Measurements from ENCODE around the gene SPON1. TPM values are rescaled to one million over a fixed set of nuclear protein-coding genes. Genes with fewer than 3 reads are reported as not detected.

Gene SPON1
- total and polyA plus RNA-seq, 2 experiments from 2014 or later = 2.9 to 6.4 TPM

- TF ChIP-seq REST (IDR thresholded peaks at IDR 0.05; ENCODE audit: unreplicated experiment) = no peak
- no peak for TF ChIP-seq POLR2AphosphoS5 (IDR thresholded peaks at IDR 0.05; ENCODE audit: low read depth)
- no peak for TF ChIP-seq ETS1 (IDR thresholded peaks at IDR 0.05)
- no peak for TF ChIP-seq EZH2phosphoT487 (IDR thresholded peaks at IDR 0.05; ENCODE audit: unreplicated experiment)
- TF ChIP-seq CREB1 (CRISPR knock-in tag; IDR thresholded peaks at IDR 0.05; ENCODE audit: low read depth) = no peak
Measured at GRCh38 chr11:14235701-14236100, 273.2 kb downstream of the SPON1 start (continued).

GRCh38 chr11:14237444-14237961 lies 275.0 kb downstream of the SPON1 start:
- H3K9me2 ChIP-seq (ENCODE audit: insufficient read depth) = no peaks in the 10 kb centered on the region
- H3K27ac ChIP-seq (ENCODE audit: low read depth) = no peak overlapping the region
- H3K27me3 ChIP-seq (ENCODE audit: insufficient read depth) = no peaks in the 10 kb centered on the region
- no peak for TF ChIP-seq ZNF462 (CRISPR knock-in tag; IDR thresholded peaks at IDR 0.05)
- no peak for TF ChIP-seq ZNF331 (CRISPR knock-in tag; IDR thresholded peaks at IDR 0.05; ENCODE audit: low read depth)
- no peak for TF ChIP-seq ZNF114 (CRISPR knock-in tag; IDR thresholded peaks at IDR 0.05)
- no peak for TF ChIP-seq JUNB (IDR thresholded peaks at IDR 0.05; ENCODE audit: unreplicated experiment)
- no peak for TF ChIP-seq REST (IDR thresholded peaks at IDR 0.05; ENCODE audit: unreplicated experiment)
- TF ChIP-seq CREB1 (CRISPR knock-in tag; IDR thresholded peaks at IDR 0.05; ENCODE audit: low read depth) = no peak
- TF ChIP-seq STAT1 (IDR thresholded peaks at IDR 0.05; ENCODE audit: unreplicated experiment) = no peak
- no peaks in the 10 kb centered on the region for H3K36me3 Mint-ChIP-seq (ENCODE audit: low read depth)
- H3K4me1 Mint-ChIP-seq = peaks cover 6% of the 10 kb centered on the region
- peak overlapping the region; percentile 38; the same call in 1 of the 2 replicates for H2AFZ ChIP-seq
- no peak for ATAC-seq
- no peaks in the 10 kb centered on the region for H3K9me3 Mint-ChIP-seq
- DNase-seq (ENCODE audit: low spot score) = no peak
- no peak overlapping the region for H3K4me3 ChIP-seq
- H3K27me3 Mint-ChIP-seq (ENCODE audit: insufficient read depth, low read depth, poor library complexity) = peaks cover 1% of the 10 kb centered on the region
- no peaks in the 10 kb centered on the region for H4K20me1 ChIP-seq (replicated peaks; ENCODE audit: insufficient read depth)
- H3K4me2 ChIP-seq = no peak overlapping the region
- H3K79me2 ChIP-seq (replicated peaks; ENCODE audit: insufficient read depth) = no peaks in the 10 kb centered on the region
- no peaks in the 10 kb centered on the region for H3K36me3 ChIP-seq (ENCODE audit: insufficient read depth)
- peaks cover 1% of the 10 kb centered on the region; the same call in 1 of the 2 replicates for H3K4me1 ChIP-seq (ENCODE audit: insufficient read depth)
- H3K27ac Mint-ChIP-seq = no peak overlapping the region
- no peaks in the 10 kb centered on the region for H3F3A ChIP-seq (replicated peaks; ENCODE audit: low read depth)
- H3K4me3 Mint-ChIP-seq = no peak overlapping the region
